ENCODE measurements around the gene CDC14A.

- TF ChIP-seq CTCF (conservative IDR thresholded peaks at IDR 0.05; ENCODE audit: low read depth, low read length) (no peak), EZH2 (IDR thresholded peaks at IDR 0.05; ENCODE audit: borderline replicate concordance, low read depth, low read length, poor library complexity, severe bottlenecking) (no peak)
Observed at GRCh38 chr1:100398648-100399047, 46.3 kb downstream of the CDC14A start.
